ENCODE data around the gene BMAL2. TPM values are rescaled to one million over a fixed set of nuclear protein-coding genes. Genes with fewer than 3 reads are reported as not detected.
A peak's percentile ranks its signal among the peaks of the same experiment; 100 is the strongest.

Gene BMAL2, protein sequence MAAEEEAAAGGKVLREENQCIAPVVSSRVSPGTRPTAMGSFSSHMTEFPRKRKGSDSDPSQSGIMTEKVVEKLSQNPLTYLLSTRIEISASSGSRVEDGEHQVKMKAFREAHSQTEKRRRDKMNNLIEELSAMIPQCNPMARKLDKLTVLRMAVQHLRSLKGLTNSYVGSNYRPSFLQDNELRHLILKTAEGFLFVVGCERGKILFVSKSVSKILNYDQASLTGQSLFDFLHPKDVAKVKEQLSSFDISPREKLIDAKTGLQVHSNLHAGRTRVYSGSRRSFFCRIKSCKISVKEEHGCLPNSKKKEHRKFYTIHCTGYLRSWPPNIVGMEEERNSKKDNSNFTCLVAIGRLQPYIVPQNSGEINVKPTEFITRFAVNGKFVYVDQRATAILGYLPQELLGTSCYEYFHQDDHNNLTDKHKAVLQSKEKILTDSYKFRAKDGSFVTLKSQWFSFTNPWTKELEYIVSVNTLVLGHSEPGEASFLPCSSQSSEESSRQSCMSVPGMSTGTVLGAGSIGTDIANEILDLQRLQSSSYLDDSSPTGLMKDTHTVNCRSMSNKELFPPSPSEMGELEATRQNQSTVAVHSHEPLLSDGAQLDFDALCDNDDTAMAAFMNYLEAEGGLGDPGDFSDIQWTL
- 10 to 100 TPM in 1 of 2 donors, 1 to 10 TPM in 1; 5.8 to 11.1 TPM for total RNA-seq

DNA sequence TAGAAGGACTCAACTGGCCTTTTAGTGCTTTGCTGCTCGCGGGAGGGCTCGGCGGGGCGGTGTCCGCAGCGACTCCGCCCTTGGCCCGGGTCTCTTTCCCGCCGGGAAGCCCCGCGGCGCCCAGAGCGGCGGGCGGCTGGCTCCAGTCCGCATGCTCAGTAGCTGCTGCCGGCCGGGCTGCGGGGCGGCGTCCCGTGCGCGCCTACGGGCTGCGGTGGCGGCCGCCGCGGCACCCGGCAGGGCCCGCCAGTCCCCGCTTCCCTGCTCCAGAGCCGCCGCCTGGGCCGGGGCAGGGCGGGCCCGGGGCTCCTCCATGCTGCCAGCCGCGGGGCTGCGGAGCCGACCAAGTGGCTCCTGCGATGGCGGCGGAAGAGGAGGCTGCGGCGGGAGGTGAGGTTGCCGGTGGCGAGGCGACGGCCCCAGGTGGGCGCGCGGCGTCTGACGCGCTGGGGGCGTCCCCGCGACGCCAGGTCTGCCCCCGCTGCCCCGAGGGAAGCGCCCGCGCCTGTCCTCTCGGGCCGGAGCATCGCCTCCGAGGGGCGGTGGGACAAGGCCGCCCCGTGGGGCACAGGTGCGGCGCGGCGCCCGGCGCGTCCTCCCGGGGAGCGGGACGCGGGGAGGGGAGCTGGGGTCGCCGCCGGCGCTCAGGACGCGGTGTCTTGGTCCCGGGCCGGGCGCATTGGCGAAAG is at the start of gene BMAL2:
Gene BMAL2 (plus strand): TSS at position 123 of the 689 bp plus-strand sequence. CDS start 237 bp downstream, at position 360.
- no peaks in the 10 kb centered on the region for H3K9me3 ChIP-seq
- no peaks in the 10 kb centered on the region for H3K27me3 ChIP-seq (replicated peaks; ENCODE audit: insufficient read depth)
- ATAC-seq (ENCODE audit: insufficient number of reproducible peaks, low FRiP score, low read depth) (peak; percentile 25), DNase-seq (ENCODE audit: low spot score) (no peak)
- H3K4me3 ChIP-seq, result peak within 1 kb of the TSS; percentile 76
- H3K27ac ChIP-seq, result peak within 1 kb of the TSS in 1 of 2 donors; percentile 42
- TF ChIP-seq, protein P1, sequence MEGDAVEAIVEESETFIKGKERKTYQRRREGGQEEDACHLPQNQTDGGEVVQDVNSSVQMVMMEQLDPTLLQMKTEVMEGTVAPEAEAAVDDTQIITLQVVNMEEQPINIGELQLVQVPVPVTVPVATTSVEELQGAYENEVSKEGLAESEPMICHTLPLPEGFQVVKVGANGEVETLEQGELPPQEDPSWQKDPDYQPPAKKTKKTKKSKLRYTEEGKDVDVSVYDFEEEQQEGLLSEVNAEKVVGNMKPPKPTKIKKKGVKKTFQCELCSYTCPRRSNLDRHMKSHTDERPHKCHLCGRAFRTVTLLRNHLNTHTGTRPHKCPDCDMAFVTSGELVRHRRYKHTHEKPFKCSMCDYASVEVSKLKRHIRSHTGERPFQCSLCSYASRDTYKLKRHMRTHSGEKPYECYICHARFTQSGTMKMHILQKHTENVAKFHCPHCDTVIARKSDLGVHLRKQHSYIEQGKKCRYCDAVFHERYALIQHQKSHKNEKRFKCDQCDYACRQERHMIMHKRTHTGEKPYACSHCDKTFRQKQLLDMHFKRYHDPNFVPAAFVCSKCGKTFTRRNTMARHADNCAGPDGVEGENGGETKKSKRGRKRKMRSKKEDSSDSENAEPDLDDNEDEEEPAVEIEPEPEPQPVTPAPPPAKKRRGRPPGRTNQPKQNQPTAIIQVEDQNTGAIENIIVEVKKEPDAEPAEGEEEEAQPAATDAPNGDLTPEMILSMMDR (IDR thresholded peaks at IDR 0.05), result no peak
- H3K4me1 ChIP-seq (ENCODE audit: control insufficient read depth in 1 of 2, low read depth in 2 of 2), result peaks cover 5 to 32% of the 10 kb centered on the region in 2 donors
- peaks cover 1% of the 10 kb centered on the region for H3K36me3 ChIP-seq

DNA sequence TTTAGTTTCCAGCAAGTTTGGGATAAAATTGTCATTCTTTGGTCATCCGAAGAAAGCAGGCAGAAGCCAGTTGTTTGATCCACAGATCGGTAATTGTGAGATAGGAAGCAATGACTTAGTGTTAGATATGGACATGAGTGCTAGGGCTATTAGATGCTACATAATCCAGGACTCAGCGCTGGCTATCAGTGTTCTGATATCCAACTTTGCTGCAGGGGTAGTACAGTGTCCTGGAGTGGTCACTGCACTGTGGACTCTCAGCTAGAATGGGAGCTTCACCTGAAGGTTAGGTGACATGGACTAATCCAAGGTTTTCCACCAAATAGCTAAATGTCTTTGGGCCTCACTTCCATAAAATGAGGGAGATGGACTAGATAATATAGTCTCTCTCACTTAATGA is 48.6 kb upstream of the BMAL2 start:
- Histone ChIP-seq H3K4me1 (ENCODE audit: control insufficient read depth in 1 of 2, low read depth in 2 of 2) (peaks cover 64 to 78% of the 10 kb centered on the region in 2 donors), H3K36me3 (no peaks in the 10 kb centered on the region), H3K9me3 (no peaks in the 10 kb centered on the region), H3K27me3 (replicated peaks; ENCODE audit: insufficient read depth) (no peaks in the 10 kb centered on the region), H3K27ac (peak overlapping the region; percentile 41 to 91), H3K4me3 (no peak overlapping the region)
- DNase-seq (ENCODE audit: low spot score) (no peak), ATAC-seq (ENCODE audit: insufficient number of reproducible peaks, low FRiP score, low read depth) (no peak)
- TF ChIP-seq, protein P1 (IDR thresholded peaks at IDR 0.05), result no peak

DNA sequence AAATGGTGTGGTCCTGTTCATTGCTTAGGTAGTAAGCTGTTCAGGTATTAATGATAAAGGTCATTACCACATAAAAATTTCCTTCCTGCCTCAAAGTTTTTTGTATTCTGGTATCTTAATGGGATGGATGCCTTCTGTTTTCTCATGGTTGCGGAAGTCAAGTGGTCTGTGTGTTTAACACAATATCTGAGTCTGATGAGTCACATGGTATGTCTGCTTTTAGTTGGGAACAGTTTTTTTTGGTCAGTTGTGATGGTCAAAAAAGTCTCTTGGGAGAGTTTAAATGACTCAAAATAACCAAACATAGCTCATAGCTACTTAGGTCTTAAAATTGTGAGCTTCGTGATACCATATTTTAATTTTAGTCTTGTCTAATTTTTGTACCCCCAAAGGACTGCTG is 47.9 kb upstream of the BMAL2 start:
- peak overlapping the region; percentile 47 for H3K4me3 ChIP-seq
- DNase-seq (ENCODE audit: low spot score) (no peak), ATAC-seq (ENCODE audit: insufficient number of reproducible peaks, low FRiP score, low read depth) (no peak)

DNA sequence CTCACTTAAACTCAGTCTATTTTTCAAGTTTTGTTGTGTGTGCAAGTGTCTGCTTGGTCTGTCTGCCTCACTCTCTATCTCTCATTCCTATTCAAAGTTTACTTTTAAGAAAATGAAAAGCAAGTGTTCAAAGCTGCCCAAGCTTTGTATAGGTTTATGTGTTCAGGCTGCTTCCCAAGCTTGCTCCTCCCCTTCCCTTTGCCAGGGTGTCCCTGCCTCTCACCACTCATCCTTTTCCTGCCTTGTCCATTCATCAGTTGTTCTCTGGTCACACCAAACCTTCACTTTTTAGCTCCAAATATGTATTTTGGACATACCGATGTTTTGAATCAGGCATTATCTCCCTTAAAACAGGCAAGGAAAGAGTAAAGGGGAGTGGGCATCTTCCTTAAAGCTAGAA is 47.2 kb upstream of the BMAL2 start:
- no peaks in the 10 kb centered on the region for H3K27me3 ChIP-seq (replicated peaks; ENCODE audit: insufficient read depth)
- H3K27ac ChIP-seq, result peak overlapping the region; percentile 87 to 91
- H3K9me3 ChIP-seq, result no peaks in the 10 kb centered on the region
- peaks cover 65 to 79% of the 10 kb centered on the region in 2 donors for H3K4me1 ChIP-seq (ENCODE audit: control insufficient read depth in 1 of 2, low read depth in 2 of 2)
- H3K4me3 ChIP-seq, result peak overlapping the region; percentile 47
- DNase-seq (ENCODE audit: low spot score), result no peak
- no peaks in the 10 kb centered on the region for H3K36me3 ChIP-seq
- TF ChIP-seq, protein P1 (IDR thresholded peaks at IDR 0.05), result no peak
- ATAC-seq (ENCODE audit: insufficient number of reproducible peaks, low FRiP score, low read depth), result no peak

More for the DNA sequence above, 47.9 kb upstream of the BMAL2 start:
- Histone ChIP-seq H3K27ac (peak overlapping the region; percentile 87 to 91), H3K27me3 (replicated peaks; ENCODE audit: insufficient read depth) (no peaks in the 10 kb centered on the region), H3K4me1 (ENCODE audit: control insufficient read depth in 1 of 2, low read depth in 2 of 2) (peaks cover 65 to 79% of the 10 kb centered on the region in 2 donors), H3K9me3 (no peaks in the 10 kb centered on the region), H3K36me3 (no peaks in the 10 kb centered on the region)
- TF ChIP-seq, protein P1 (IDR thresholded peaks at IDR 0.05), result no peak

DNA sequence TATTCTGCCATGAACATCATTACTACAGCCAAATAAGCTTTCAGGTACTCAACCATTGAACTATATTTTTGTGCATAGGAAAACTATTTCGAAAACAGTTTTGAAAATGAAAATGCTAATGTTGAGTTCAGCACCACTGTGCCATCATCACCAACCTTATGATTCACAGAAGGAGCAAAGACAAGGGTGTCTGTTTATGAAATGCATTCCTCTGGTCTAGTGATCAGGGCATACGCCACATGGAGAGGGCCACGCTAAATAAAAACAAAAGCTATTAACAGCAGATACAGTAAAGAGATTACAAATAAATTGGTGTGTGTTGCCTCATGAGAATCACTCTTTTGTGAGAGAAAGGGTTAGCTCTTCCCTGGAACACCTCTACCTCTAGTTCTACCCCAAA is 43.2 kb upstream of the BMAL2 start:
- Histone ChIP-seq H3K36me3 (no peaks in the 10 kb centered on the region), H3K4me1 (ENCODE audit: control insufficient read depth in 1 of 2, low read depth in 2 of 2) (peaks cover 79 to 83% of the 10 kb centered on the region in 2 donors), H3K9me3 (no peaks in the 10 kb centered on the region), H3K4me3 (no peak overlapping the region), H3K27me3 (replicated peaks; ENCODE audit: insufficient read depth) (no peaks in the 10 kb centered on the region), H3K27ac (peak overlapping the region; percentile 40 to 57)
- TF ChIP-seq, protein P1 (IDR thresholded peaks at IDR 0.05), result no peak
- no peak for DNase-seq (ENCODE audit: low spot score)
- ATAC-seq (ENCODE audit: insufficient number of reproducible peaks, low FRiP score, low read depth), result no peak

Measured in thoracic aorta (tissue), 2 donors.